Activated T-cell treated with anti-CD3 and anti-CD28 coated beads, Interleukin-2, amount 50 U/mL, for 4 hours (primary cell): Measurements from ENCODE around the gene MKRN2OS. TPM values are rescaled to one million over a fixed set of nuclear protein-coding genes. Genes with fewer than 3 reads are reported as not detected.

Experiments used
- ATAC-seq, 2 donors: fragments of 200-7000 bp; cut with Tn5 transposase; one replicate each; pipeline ENCODE4 v1.10.0; 2021
- DNase-seq: peaks from one replicate; pipeline ENCODE4 v3.0.0-alpha.2; 2020
- H3K27me3 Mint-ChIP-seq: one replicate; pipeline ENCODE4 v1.8.0; 2021; ENCODE audit warnings: low read depth, mixed read lengths
- H3K36me3 Mint-ChIP-seq: one replicate; pipeline ENCODE4 v1.8.0; 2022; ENCODE audit warnings: mixed read lengths; ENCODE audit not compliant: insufficient read depth
- H3K4me1 Mint-ChIP-seq: one replicate; pipeline ENCODE4 v1.8.0; 2021; ENCODE audit warnings: low read depth, mixed read lengths
- H3K4me3 Mint-ChIP-seq: one replicate; pipeline ENCODE4 v1.8.0; 2021; ENCODE audit warnings: mild to moderate bottlenecking, moderate library complexity, mixed read lengths
- H3K9me3 Mint-ChIP-seq: one replicate; pipeline ENCODE4 v1.8.0; 2021; ENCODE audit warnings: mixed read lengths
- total RNA-seq, 3 donors: library from RNA; stranded (reverse); gene quantifications; one replicate each; pipeline ENCODE4 v1.2.1, GENCODE V29; 2021

MKRN2OS gene
- total RNA-seq, 3 donors from 2014 or later: not detected

- Mint-ChIP-seq H3K27me3 (no peaks in the 10 kb centered on the region), H3K4me3 (no peak overlapping the region), H3K36me3 (peaks cover 25% of the 10 kb centered on the region), H3K9me3 (no peaks in the 10 kb centered on the region), H3K4me1 (no peaks in the 10 kb centered on the region)
- ATAC-seq: no peak
- DNase-seq: no peak
Observed at GRCh38 chr3:12515631-12516030, 29.7 kb downstream of the MKRN2OS start.

GRCh38 chr3:12513694-12514446, 31.4 kb downstream of the MKRN2OS start:
- H3K36me3 Mint-ChIP-seq: peaks cover 23% of the 10 kb centered on the region
- H3K4me1 Mint-ChIP-seq: no peaks in the 10 kb centered on the region
- H3K9me3 Mint-ChIP-seq: no peaks in the 10 kb centered on the region
- no peak overlapping the region for H3K4me3 Mint-ChIP-seq
- no peak for ATAC-seq
- no peaks in the 10 kb centered on the region for H3K27me3 Mint-ChIP-seq
- no peak for DNase-seq

GRCh38 chr3:12512534-12513118, 32.7 kb downstream of the MKRN2OS start:
- Mint-ChIP-seq H3K4me1 (no peaks in the 10 kb centered on the region), H3K9me3 (no peaks in the 10 kb centered on the region), H3K27me3 (no peaks in the 10 kb centered on the region), H3K36me3 (peaks cover 24% of the 10 kb centered on the region), H3K4me3 (no peak overlapping the region)
- ATAC-seq (no peak), DNase-seq (no peak)

GRCh38 chr3:12509466-12509865, 35.8 kb downstream of the MKRN2OS start:
- Mint-ChIP-seq H3K27me3 (no peaks in the 10 kb centered on the region), H3K9me3 (no peaks in the 10 kb centered on the region), H3K4me1 (no peaks in the 10 kb centered on the region), H3K36me3 (peaks cover 32% of the 10 kb centered on the region), H3K4me3 (no peak overlapping the region)
- DNase-seq (no peak), ATAC-seq (no peak)

- Mint-ChIP-seq H3K27me3 (no peaks in the 10 kb centered on the region), H3K36me3 (peaks cover 36% of the 10 kb centered on the region), H3K9me3 (no peaks in the 10 kb centered on the region), H3K4me1 (no peaks in the 10 kb centered on the region), H3K4me3 (no peak overlapping the region)
- ATAC-seq (no peak), DNase-seq (no peak)
Observed at GRCh38 chr3:12508291-12508700, 37.0 kb downstream of the MKRN2OS start.

GRCh38 chr3:12507591-12508281, 37.6 kb downstream of the MKRN2OS start:
- no peaks in the 10 kb centered on the region for H3K9me3 Mint-ChIP-seq
- no peak for DNase-seq
- ATAC-seq: no peak
- no peak overlapping the region for H3K4me3 Mint-ChIP-seq
- no peaks in the 10 kb centered on the region for H3K4me1 Mint-ChIP-seq
- H3K36me3 Mint-ChIP-seq: peaks cover 40% of the 10 kb centered on the region
- no peaks in the 10 kb centered on the region for H3K27me3 Mint-ChIP-seq

GRCh38 chr3:12506201-12506709, 39.0 kb downstream of the MKRN2OS start:
- no peaks in the 10 kb centered on the region for H3K4me1 Mint-ChIP-seq
- no peak overlapping the region for H3K4me3 Mint-ChIP-seq
- no peak for DNase-seq
- peaks cover 43% of the 10 kb centered on the region for H3K36me3 Mint-ChIP-seq
- H3K27me3 Mint-ChIP-seq: no peaks in the 10 kb centered on the region
- H3K9me3 Mint-ChIP-seq: no peaks in the 10 kb centered on the region
- no peak for ATAC-seq

GRCh38 chr3:12503126-12503957, 42.0 kb downstream of the MKRN2OS start:
- ATAC-seq (no peak), DNase-seq (no peak)
- peaks cover 49% of the 10 kb centered on the region for H3K36me3 Mint-ChIP-seq
- no peak overlapping the region for H3K4me3 Mint-ChIP-seq
- no peaks in the 10 kb centered on the region for H3K27me3 Mint-ChIP-seq
- no peaks in the 10 kb centered on the region for H3K9me3 Mint-ChIP-seq
- no peaks in the 10 kb centered on the region for H3K4me1 Mint-ChIP-seq

- Mint-ChIP-seq H3K4me3 (no peak overlapping the region), H3K36me3 (peaks cover 52% of the 10 kb centered on the region), H3K27me3 (no peaks in the 10 kb centered on the region), H3K4me1 (no peaks in the 10 kb centered on the region), H3K9me3 (no peaks in the 10 kb centered on the region)
- ATAC-seq (no peak), DNase-seq (no peak)
Observed at GRCh38 chr3:12501360-12502020, 43.8 kb downstream of the MKRN2OS start.

- no peak for ATAC-seq
- Mint-ChIP-seq H3K9me3 (no peaks in the 10 kb centered on the region), H3K4me3 (no peak overlapping the region), H3K27me3 (no peaks in the 10 kb centered on the region), H3K36me3 (peaks cover 47% of the 10 kb centered on the region), H3K4me1 (no peaks in the 10 kb centered on the region)
- DNase-seq: no peak
Observed at GRCh38 chr3:12499474-12499873, 45.8 kb downstream of the MKRN2OS start.

- Mint-ChIP-seq H3K9me3 (no peaks in the 10 kb centered on the region), H3K4me3 (no peak overlapping the region), H3K27me3 (no peaks in the 10 kb centered on the region), H3K4me1 (no peaks in the 10 kb centered on the region), H3K36me3 (peaks cover 41% of the 10 kb centered on the region)
- DNase-seq: no peak
- no peak for ATAC-seq
Observed at GRCh38 chr3:12496453-12496761, 48.9 kb downstream of the MKRN2OS start.

GRCh38 chr3:12495749-12496452, 49.4 kb downstream of the MKRN2OS start:
- H3K36me3 Mint-ChIP-seq: peaks cover 40% of the 10 kb centered on the region
- no peaks in the 10 kb centered on the region for H3K4me1 Mint-ChIP-seq
- H3K9me3 Mint-ChIP-seq: no peaks in the 10 kb centered on the region
- no peak for ATAC-seq
- H3K27me3 Mint-ChIP-seq: no peaks in the 10 kb centered on the region
- H3K4me3 Mint-ChIP-seq: no peak overlapping the region
- no peak for DNase-seq

- ATAC-seq (no peak), DNase-seq (no peak)
- Mint-ChIP-seq H3K9me3 (no peaks in the 10 kb centered on the region), H3K36me3 (peaks cover 25% of the 10 kb centered on the region), H3K4me3 (no peak overlapping the region), H3K27me3 (no peaks in the 10 kb centered on the region), H3K4me1 (peaks cover 8% of the 10 kb centered on the region)
Observed at GRCh38 chr3:12490547-12490946, 54.8 kb downstream of the MKRN2OS start.
